Measurements from ENCODE around the gene AMZ1. TPM values are rescaled to one million over a fixed set of nuclear protein-coding genes. Genes with fewer than 3 reads are reported as not detected.
"Not testable (repeated sequence)": the region's sequence is repeated elsewhere in the genome, so short reads cannot be mapped to it uniquely, and the experiment has no call there.

AMZ1 gene
- polyA plus RNA-seq, 2 donors: 0.10 to 0.11 TPM

DNA sequence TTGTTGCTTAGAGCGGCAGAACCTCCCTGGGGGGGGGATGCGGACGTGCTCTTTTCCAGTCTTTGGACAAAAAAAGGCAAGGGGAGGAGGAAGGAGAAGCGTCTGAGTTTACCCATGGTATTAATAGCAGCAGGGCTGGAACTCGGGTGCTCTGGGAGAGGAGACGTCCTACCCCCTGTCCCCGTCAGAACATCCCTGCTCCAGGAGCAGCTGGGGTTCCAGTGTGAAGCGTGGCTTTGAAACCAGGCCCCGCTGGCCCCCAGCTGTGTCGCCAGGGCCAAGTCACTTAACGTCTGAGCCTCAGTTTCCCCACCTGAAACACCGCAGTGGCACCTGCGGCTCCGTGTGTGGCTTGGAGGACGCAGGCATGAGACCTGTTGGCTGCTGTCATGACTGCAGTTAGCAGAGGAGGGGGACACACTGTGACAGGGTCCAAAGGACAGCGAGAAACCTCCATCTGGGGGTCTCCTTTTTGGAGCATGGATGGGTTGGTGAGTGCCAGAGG lies 1.4 kb downstream of the AMZ1 start:
- peaks cover 0 to 14% of the 10 kb centered on the region in 2 donors for H3K27me3 ChIP-seq (ENCODE audit: control insufficient read depth in 1 of 2, insufficient read depth in 2 of 2, low read length in 2 of 2)
- H3K9me3 ChIP-seq (ENCODE audit: control insufficient read depth in 2 of 2, insufficient read depth in 1 of 2, low read depth in 1 of 2, low read length in 1 of 2): no peaks in the 10 kb centered on the region
- H3K4me3 ChIP-seq (ENCODE audit: low read depth in 1 of 2, low read length in 2 of 2): no peak overlapping the region

DNA sequence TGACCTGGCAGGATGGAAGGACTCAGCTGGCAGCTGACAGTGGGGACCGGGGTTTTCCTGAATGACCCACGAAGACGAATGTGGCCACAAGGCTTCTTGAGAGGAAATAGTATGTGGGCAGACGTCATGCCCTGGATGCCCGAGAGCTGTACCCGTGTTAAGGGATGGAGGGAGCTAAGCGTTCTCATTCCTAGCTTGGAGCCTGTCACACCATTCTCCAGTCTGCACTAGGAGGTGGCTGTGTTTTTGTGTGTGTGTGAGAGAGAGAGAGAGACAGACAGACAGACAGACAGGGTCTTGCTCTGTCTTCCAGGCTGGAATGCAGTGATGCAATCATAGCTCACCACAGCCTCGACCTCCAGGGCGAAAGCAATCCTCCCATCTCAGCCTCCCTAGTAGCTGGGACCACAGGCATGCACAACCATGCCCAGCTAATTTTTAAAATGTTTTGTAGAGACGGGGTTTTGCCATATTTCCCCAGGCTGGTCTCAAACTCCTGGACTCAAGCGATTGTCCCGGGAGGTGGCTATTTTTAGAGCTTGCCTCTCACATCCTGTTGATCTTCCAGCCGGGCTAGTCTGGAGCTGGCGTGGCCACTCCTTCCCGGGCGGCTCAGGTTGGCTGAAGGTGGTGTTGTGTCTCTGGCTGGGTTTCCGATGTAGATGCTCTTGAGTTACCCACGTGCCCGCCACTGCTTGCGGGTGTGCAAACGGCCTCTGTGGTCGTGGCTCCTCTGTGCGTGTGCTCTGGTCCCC lies 2.1 kb downstream of the AMZ1 start:
- no peak overlapping the region for H3K4me3 ChIP-seq (ENCODE audit: low read depth in 1 of 2, low read length in 2 of 2)
- H3K27me3 ChIP-seq (ENCODE audit: control insufficient read depth in 1 of 2, insufficient read depth in 2 of 2, low read length in 2 of 2): peaks cover 0 to 14% of the 10 kb centered on the region in 2 donors
- WGBS, 2 donors: 65 to 67% methylated on average over 23 of the region's 23 CpGs
- no peak overlapping the region for H3K27ac ChIP-seq (ENCODE audit: low read depth in 2 of 2, low read length in 1 of 2)
- no peaks in the 10 kb centered on the region for H3K9me3 ChIP-seq (ENCODE audit: control insufficient read depth in 2 of 2, insufficient read depth in 1 of 2, low read depth in 1 of 2, low read length in 1 of 2)
- no peaks in the 10 kb centered on the region for H3K36me3 ChIP-seq (ENCODE audit: control insufficient read depth in 2 of 2, insufficient read depth in 2 of 2, low read length in 1 of 2)
- H3K4me1 ChIP-seq (ENCODE audit: control insufficient read depth in 2 of 2, insufficient read depth in 2 of 2, low read length in 1 of 2): peaks cover 6 to 8% of the 10 kb centered on the region in 2 donors

More for the DNA sequence above, 1.4 kb downstream of the AMZ1 start:
- Histone ChIP-seq H3K4me1 (ENCODE audit: control insufficient read depth in 2 of 2, insufficient read depth in 2 of 2, low read length in 1 of 2) (peaks cover 6 to 8% of the 10 kb centered on the region in 2 donors), H3K36me3 (ENCODE audit: control insufficient read depth in 2 of 2, insufficient read depth in 2 of 2, low read length in 1 of 2) (no peaks in the 10 kb centered on the region), H3K27ac (ENCODE audit: low read depth in 2 of 2, low read length in 1 of 2) (no peak overlapping the region)
- 66 to 73% methylated on average over 14 to 16 of the region's 16 CpGs for WGBS, 2 donors

- H3K27ac ChIP-seq (ENCODE audit: low read depth in 2 of 2, low read length in 1 of 2): no peak overlapping the region
- peaks cover 6 to 8% of the 10 kb centered on the region in 2 donors for H3K4me1 ChIP-seq (ENCODE audit: control insufficient read depth in 2 of 2, insufficient read depth in 2 of 2, low read length in 1 of 2)
- 71 to 82% methylated on average over 18 of the region's 18 CpGs for WGBS, 2 donors
- no peaks in the 10 kb centered on the region for H3K9me3 ChIP-seq (ENCODE audit: control insufficient read depth in 2 of 2, insufficient read depth in 1 of 2, low read depth in 1 of 2, low read length in 1 of 2)
- peaks cover 0 to 14% of the 10 kb centered on the region in 2 donors for H3K27me3 ChIP-seq (ENCODE audit: control insufficient read depth in 1 of 2, insufficient read depth in 2 of 2, low read length in 2 of 2)
- H3K36me3 ChIP-seq (ENCODE audit: control insufficient read depth in 2 of 2, insufficient read depth in 2 of 2, low read length in 1 of 2): no peaks in the 10 kb centered on the region
- H3K4me3 ChIP-seq (ENCODE audit: low read depth in 1 of 2, low read length in 2 of 2): no peak overlapping the region
Measured at GRCh38 chr7:2691011-2691707, 3.2 kb downstream of the AMZ1 start.

- H3K27me3 ChIP-seq (ENCODE audit: control insufficient read depth in 1 of 2, insufficient read depth in 2 of 2, low read length in 2 of 2): peaks cover 0 to 14% of the 10 kb centered on the region in 2 donors
- H3K4me1 ChIP-seq (ENCODE audit: control insufficient read depth in 2 of 2, insufficient read depth in 2 of 2, low read length in 1 of 2); H3K9me3 ChIP-seq (ENCODE audit: control insufficient read depth in 2 of 2, insufficient read depth in 1 of 2, low read depth in 1 of 2, low read length in 1 of 2); H3K36me3 ChIP-seq (ENCODE audit: control insufficient read depth in 2 of 2, insufficient read depth in 2 of 2, low read length in 1 of 2); H3K27ac ChIP-seq (ENCODE audit: low read depth in 2 of 2, low read length in 1 of 2); H3K4me3 ChIP-seq (ENCODE audit: low read depth in 1 of 2, low read length in 2 of 2): not testable (repeated sequence)
- 88 to 93% methylated on average over 21 to 23 of the region's 23 CpGs for WGBS, 2 donors
Measured at GRCh38 chr7:2691932-2692439, 4.0 kb downstream of the AMZ1 start.

- WGBS, 2 donors: 73 to 80% methylated on average over 14 of the region's 14 CpGs
- Histone ChIP-seq H3K9me3 (ENCODE audit: control insufficient read depth in 2 of 2, insufficient read depth in 1 of 2, low read depth in 1 of 2, low read length in 1 of 2) (no peaks in the 10 kb centered on the region), H3K27me3 (ENCODE audit: control insufficient read depth in 1 of 2, insufficient read depth in 2 of 2, low read length in 2 of 2) (peaks cover 0 to 10% of the 10 kb centered on the region in 2 donors), H3K4me3 (ENCODE audit: low read depth in 1 of 2, low read length in 2 of 2) (no peak overlapping the region), H3K36me3 (ENCODE audit: control insufficient read depth in 2 of 2, insufficient read depth in 2 of 2, low read length in 1 of 2) (no peaks in the 10 kb centered on the region), H3K27ac (ENCODE audit: low read depth in 2 of 2, low read length in 1 of 2) (no peak overlapping the region), H3K4me1 (ENCODE audit: control insufficient read depth in 2 of 2, insufficient read depth in 2 of 2, low read length in 1 of 2) (peaks cover 4 to 6% of the 10 kb centered on the region in 2 donors)
Measured at GRCh38 chr7:2692543-2692942, 4.5 kb downstream of the AMZ1 start.

DNA sequence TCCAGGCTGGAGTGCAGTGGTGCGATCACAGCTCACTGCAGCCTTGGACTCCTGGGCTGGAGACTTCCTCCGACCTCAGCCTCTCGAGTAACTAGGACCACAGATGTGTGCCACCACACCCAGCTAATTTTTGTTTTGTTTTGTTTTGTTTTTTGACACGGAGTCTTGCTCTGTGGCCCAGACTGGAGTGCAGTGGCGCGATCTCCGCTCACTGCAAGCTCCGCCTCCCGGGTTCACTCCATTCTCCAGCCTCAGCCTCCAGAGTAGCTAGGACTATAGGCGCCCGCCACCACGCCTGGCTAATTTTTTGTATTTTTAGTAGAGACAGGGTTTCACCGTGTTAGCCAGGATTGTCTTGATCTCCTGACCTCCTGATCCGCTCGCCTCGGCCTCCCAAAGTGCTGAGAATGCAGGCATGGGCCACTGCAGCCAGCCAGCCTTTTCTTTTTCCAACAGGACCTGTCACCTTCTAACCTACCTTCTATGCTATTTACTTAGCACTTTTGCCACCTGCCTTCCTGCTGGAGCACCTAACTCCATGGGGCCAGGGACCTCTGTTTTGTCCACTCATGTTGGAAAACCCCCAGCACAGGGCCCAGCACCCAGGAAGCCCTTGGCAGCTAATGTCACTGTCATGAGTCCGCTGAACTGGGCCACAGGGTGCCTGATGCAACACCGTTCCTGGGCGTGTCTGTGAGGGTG lies 5.6 kb downstream of the AMZ1 start:
- not testable (repeated sequence) for H3K36me3 ChIP-seq (ENCODE audit: control insufficient read depth in 2 of 2, insufficient read depth in 2 of 2, low read length in 1 of 2); H3K9me3 ChIP-seq (ENCODE audit: control insufficient read depth in 2 of 2, insufficient read depth in 1 of 2, low read depth in 1 of 2, low read length in 1 of 2); H3K4me3 ChIP-seq (ENCODE audit: low read depth in 1 of 2, low read length in 2 of 2); H3K27me3 ChIP-seq (ENCODE audit: control insufficient read depth in 1 of 2, insufficient read depth in 2 of 2, low read length in 2 of 2); H3K4me1 ChIP-seq (ENCODE audit: control insufficient read depth in 2 of 2, insufficient read depth in 2 of 2, low read length in 1 of 2); H3K27ac ChIP-seq (ENCODE audit: low read depth in 2 of 2, low read length in 1 of 2)
- WGBS, 2 donors: 87 to 88% methylated on average over 19 of the region's 19 CpGs

DNA sequence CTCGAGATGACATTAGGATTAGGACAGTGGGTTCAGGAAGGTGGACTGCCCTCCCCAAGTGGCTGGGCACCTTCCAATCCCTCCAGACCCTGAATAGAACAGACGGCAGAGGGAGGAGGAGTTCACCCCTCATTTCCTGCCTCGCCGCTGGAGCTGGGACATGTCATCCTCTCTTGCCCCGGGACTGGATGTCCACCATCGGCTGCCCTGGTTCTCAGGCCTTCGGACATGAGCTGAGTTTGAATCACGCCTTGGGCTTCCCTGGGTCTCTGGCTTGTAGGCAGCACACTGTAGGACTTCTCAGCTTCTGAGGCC lies 6.1 kb downstream of the AMZ1 start:
- not testable (repeated sequence) for H3K36me3 ChIP-seq (ENCODE audit: control insufficient read depth in 2 of 2, insufficient read depth in 2 of 2, low read length in 1 of 2); H3K4me3 ChIP-seq (ENCODE audit: low read depth in 1 of 2, low read length in 2 of 2); H3K27me3 ChIP-seq (ENCODE audit: control insufficient read depth in 1 of 2, insufficient read depth in 2 of 2, low read length in 2 of 2); H3K9me3 ChIP-seq (ENCODE audit: control insufficient read depth in 2 of 2, insufficient read depth in 1 of 2, low read depth in 1 of 2, low read length in 1 of 2); H3K27ac ChIP-seq (ENCODE audit: low read depth in 2 of 2, low read length in 1 of 2); H3K4me1 ChIP-seq (ENCODE audit: control insufficient read depth in 2 of 2, insufficient read depth in 2 of 2, low read length in 1 of 2)
- 78 to 89% methylated on average over 8 of the region's 8 CpGs for WGBS, 2 donors

DNA sequence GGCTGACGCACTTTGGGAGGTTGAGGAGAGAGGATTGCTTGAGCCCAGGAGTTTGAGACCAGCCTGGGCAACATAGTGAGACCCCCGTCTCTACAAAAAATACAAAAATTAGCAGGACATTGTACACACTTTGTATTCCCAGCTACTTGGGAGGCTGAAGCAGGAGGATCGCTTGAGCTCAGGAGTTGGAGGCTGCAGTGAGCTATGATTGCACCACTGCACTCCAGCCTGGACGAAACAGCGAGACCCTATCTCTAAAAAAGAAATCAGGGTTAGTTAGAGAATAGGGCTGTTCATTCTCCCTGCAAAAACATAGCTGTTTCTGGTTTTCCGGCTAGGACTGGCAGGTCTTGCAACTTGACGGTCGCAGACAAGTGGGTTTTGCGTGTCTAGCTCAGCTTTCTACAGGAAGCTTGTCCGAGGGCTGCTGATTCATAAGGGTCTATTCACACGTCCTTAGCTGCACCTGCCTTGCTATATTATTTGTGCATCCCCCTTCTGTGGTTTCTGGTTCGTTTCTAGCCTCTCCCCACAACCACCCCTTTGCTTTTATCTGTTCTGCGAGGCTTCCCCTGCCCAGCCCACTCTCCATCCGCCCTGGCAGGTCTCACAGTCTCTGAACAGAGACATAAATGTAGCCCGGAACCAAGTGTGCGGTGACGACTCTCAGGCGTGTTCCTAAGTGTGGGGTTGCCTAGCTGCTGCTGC lies 10.7 kb downstream of the AMZ1 start:
- 56 to 61% methylated on average over 18 of the region's 18 CpGs for WGBS, 2 donors
- H3K4me1 ChIP-seq (ENCODE audit: control insufficient read depth in 2 of 2, insufficient read depth in 2 of 2, low read length in 1 of 2): peaks cover 0 to 3% of the 10 kb centered on the region in 2 donors
- no peaks in the 10 kb centered on the region for H3K36me3 ChIP-seq (ENCODE audit: control insufficient read depth in 2 of 2, insufficient read depth in 2 of 2, low read length in 1 of 2)
- H3K4me3 ChIP-seq (ENCODE audit: low read depth in 1 of 2, low read length in 2 of 2): no peak overlapping the region
- H3K9me3 ChIP-seq (ENCODE audit: control insufficient read depth in 2 of 2, insufficient read depth in 1 of 2, low read depth in 1 of 2, low read length in 1 of 2): no peaks in the 10 kb centered on the region
- H3K27ac ChIP-seq (ENCODE audit: low read depth in 2 of 2, low read length in 1 of 2): no peak overlapping the region
- H3K27me3 ChIP-seq (ENCODE audit: control insufficient read depth in 1 of 2, insufficient read depth in 2 of 2, low read length in 2 of 2): no peaks in the 10 kb centered on the region

DNA sequence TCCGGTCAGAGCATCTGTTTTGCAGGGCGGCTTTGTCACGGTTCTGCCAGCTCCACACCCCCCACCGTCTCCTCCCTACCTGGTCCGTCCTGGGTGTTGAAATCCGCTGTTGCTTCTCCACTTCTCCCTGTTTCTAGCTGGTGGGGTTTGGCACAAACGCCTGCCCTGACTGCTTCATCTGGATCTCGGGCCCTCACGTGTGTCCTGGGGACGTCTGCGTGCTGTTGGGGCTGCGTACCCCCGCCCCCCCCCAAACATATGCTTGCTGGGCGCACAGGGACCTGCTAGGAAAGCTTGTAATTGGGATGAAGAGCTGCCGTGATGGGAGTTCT lies 11.3 kb downstream of the AMZ1 start:
- H3K9me3 ChIP-seq (ENCODE audit: control insufficient read depth in 2 of 2, insufficient read depth in 1 of 2, low read depth in 1 of 2, low read length in 1 of 2): no peaks in the 10 kb centered on the region
- H3K4me3 ChIP-seq (ENCODE audit: low read depth in 1 of 2, low read length in 2 of 2): no peak overlapping the region
- WGBS, 2 donors: 62% methylated on average over 15 of the region's 15 CpGs
- H3K4me1 ChIP-seq (ENCODE audit: control insufficient read depth in 2 of 2, insufficient read depth in 2 of 2, low read length in 1 of 2): peaks cover 0 to 3% of the 10 kb centered on the region in 2 donors
- H3K27me3 ChIP-seq (ENCODE audit: control insufficient read depth in 1 of 2, insufficient read depth in 2 of 2, low read length in 2 of 2): no peaks in the 10 kb centered on the region
- no peak overlapping the region for H3K27ac ChIP-seq (ENCODE audit: low read depth in 2 of 2, low read length in 1 of 2)
- no peaks in the 10 kb centered on the region for H3K36me3 ChIP-seq (ENCODE audit: control insufficient read depth in 2 of 2, insufficient read depth in 2 of 2, low read length in 1 of 2)

Data from esophagus (tissue), 2 donors.